ENCODE results near the gene CKAP4.

CKAP4 gene

DNA sequence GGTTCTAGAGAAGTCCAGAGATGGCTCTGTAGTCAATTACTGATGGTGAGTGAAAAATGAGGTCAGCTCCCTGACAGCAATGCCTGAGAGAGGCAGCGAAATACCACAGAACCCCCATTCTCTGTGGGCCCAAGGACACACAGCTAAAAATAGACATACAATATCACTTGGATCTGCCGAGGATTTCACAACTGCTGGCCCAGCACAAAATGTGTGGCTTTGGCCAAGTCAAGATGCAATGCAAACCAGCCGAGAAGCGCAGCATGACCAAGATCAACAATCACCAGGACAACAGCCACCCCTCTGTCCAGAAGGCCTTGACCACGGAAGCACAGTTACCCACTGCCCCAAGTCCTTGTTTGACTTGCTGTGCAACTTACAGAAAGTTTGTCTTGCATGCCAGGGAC lies 52.2 kb downstream of the CKAP4 start:
- no peak for DNase-seq (ENCODE audit: low spot score)

DNA sequence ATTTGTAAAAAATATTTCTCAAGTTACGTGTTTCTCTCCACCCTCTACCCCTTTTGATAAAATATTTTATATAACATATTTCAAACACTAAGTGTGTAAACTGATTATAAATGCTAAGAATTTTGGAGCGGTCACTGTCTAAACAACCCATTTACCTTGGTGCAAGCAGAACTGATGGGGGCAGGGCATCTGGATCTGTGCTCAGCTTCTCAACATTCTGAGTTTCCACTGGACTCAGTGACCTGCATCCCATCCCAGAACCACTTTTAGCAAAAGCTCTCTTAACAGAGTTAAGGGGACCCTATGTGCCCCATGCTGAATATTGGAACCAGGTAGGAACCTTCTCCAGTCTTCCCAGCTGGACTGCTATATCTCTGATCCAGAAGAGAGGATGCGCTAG lies 53.5 kb downstream of the CKAP4 start:
- no peak for DNase-seq (ENCODE audit: low spot score)

DNA sequence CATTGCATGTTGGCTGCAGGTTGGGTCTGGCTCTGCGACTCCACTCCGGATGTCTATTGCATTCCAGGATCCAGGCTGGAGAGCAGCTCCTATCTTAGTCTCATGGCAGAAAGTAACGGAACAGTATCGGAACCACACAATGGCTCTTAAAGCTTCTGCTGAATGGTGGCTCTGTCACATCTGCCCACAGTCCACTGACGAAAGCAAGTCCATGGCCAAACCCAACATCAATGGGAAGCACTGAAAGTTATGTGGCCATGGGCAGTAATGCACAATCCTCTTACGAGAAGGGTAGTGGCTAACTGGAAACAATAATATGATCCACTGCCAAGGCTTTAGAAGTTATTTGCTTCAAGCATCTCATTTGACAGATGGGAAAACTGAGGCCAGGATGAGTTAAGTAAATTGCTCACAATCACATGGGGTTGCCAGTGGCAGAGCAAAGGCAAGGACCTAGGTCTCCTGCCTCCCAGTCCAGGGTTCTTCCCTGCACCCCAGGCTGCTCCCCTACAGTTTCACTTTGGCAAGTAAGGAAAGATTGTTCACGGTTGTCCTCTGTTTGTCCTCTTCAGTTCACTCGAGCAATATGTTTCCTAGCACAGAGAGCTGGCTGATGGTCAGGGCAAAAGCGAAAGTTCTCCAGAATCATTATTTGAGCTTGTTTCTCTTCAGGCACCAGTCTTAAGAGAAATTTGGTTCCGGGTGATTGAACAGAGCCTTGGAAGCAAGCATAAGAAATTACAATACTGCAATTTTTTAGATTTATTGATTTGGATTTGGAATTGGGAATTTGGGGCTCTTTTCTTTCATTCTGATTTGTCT lies 54.2 kb downstream of the CKAP4 start:
- no peak for DNase-seq (ENCODE audit: low spot score)

DNA sequence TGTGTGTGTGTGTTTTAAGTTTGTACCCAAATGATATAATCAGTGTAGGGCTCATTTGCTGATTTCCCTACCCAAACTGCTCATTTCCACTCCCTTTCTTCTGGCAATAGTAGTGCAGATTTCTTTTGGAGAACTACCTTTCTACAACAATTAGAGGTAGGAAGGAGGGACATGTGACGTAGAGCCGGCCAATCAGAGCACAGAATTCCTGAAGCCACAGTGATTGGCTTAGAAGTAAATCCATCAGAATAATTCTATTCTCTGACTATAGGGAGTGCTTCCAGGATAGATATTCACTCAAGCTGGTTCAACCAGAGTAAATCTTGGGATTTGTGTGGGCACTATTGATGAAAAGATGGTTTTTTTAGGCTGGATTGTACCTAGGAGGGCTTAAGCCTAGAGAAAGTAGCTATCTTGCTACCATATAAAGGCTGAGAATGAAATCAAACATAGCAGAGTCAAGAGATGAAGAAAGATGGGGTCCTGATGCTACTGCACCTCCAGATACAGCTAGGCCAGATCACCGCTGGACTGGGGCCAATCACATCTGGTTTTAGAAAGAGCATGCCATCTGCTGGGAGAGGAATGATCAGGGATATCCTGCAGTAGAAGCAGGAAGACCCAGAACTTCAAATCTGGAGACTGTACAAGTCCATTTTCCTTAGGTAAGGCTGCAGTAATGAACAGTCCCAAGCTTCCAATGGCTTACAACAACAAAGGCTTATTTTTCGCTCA lies 55.0 kb downstream of the CKAP4 start:
- no peak for DNase-seq (ENCODE audit: low spot score)

DNA sequence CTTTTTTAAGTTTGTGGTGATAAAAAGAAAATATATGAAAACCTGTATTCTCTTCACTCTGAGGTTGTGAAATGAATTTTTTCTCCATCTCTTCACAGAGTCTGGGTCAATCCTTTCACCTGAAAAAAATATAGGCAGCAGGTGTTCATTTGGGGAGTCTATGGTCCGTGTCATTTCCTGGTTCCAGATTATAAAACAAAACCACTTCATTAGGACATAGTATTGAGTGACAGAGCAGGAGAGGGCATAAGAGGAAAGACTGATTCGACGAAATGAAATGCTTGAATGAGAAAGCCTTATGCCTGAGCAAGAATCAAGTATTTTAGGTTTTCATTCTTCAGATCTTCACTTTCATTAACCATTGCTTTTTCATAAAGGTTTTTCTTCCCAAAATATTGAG lies 57.2 kb downstream of the CKAP4 start:
- DNase-seq (ENCODE audit: low spot score) = no peak

DNA sequence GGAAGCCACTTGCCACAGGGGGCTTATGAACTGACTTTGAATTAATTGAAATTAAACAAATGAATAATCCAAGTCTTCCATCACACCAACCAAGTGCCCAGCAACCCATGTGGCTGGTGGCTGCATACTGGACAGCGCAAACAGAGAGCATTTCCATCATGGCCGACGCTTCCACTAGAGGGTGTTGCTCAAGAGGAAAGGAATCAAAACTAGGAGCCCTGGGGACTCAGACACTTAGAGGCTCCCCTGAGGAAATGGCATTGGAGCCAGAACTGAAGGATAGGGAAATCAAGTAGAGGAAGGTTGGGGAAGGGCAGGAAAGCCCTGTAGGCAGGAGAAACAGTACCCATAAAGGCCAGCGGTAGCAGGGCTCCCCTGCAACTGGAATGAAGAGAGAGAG lies 58.5 kb downstream of the CKAP4 start:
- no peak for DNase-seq (ENCODE audit: low spot score)

DNA sequence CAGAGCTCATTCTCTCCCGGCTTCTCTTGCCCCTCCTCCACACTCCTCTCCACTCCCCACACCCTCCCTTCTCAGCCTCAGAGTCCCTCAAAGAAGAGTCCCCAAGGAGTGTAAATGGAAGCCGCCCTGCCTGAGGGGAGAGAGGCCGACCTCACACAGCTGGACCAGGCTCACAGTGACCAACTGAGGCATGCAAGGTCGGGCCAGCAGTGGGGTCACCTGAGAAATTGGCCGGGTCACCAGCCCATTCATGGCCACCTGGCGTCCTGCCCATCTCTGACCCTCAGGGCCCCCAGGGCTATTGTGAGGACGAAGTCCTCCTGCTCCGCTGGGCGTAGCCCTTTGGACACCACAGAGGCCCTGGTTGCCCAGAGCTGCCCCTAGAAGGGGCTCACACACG lies 59.6 kb downstream of the CKAP4 start:
- DNase-seq (ENCODE audit: low spot score) = no peak

Measured in germinal center (tissue), 1 donor.